ENCODE data around the gene ITGA3.

DNA sequence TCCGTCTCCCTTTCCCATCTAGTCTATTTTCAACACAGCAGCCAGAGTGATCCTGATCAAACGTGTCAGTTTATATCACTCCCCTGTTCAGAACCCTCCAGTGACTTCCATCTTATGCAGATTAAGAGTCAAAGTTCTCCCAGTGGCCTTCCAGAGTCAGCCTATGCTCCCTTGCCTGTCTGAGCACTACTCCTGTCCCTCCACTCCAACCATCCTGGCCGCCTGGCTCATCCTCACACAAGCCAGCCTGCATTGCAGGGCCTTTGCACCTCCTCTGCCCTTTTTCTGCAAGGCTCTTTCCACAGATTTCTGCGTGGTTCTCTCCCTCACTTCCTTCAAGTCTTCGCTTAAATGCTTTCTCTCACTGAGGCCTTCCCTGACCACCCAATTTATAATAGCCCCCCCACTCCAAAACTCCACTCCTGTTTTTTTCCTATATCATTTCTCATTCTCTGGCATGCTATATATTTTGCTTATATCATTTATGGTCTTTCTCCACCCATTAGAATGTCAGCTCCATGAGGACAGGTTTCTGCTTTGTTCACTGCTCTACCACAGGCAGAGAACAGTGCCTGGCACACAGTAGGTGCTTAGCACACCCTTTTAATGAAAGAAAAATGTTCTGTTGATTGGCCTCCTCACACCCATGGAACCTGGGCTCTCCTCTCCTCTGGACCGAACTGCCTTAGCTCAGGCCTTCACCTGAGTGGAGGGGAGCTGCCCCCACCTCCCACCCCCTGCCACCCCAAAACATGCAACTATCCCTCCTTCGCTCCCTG is 64.8 kb downstream of the ITGA3 start:
- TF ChIP-seq, protein P1, sequence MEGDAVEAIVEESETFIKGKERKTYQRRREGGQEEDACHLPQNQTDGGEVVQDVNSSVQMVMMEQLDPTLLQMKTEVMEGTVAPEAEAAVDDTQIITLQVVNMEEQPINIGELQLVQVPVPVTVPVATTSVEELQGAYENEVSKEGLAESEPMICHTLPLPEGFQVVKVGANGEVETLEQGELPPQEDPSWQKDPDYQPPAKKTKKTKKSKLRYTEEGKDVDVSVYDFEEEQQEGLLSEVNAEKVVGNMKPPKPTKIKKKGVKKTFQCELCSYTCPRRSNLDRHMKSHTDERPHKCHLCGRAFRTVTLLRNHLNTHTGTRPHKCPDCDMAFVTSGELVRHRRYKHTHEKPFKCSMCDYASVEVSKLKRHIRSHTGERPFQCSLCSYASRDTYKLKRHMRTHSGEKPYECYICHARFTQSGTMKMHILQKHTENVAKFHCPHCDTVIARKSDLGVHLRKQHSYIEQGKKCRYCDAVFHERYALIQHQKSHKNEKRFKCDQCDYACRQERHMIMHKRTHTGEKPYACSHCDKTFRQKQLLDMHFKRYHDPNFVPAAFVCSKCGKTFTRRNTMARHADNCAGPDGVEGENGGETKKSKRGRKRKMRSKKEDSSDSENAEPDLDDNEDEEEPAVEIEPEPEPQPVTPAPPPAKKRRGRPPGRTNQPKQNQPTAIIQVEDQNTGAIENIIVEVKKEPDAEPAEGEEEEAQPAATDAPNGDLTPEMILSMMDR (IDR thresholded peaks at IDR 0.05), result no peak
- TF ChIP-seq POLR2A (IDR thresholded peaks at IDR 0.05), result no peak
